BE2C (cell line): ENCODE measurements around the gene ACSS3.

Experiments
- DNase-seq: peaks from one replicate; pipeline ENCODE4 v3.0.0-alpha.2; 2020
- H3K27me3 ChIP-seq: fragments of 250-450 bp; sonication (Bioruptor Pico); 2 replicates; pipeline ENCODE4 v1.5.1; 2020; ENCODE audit warnings: mild to moderate bottlenecking
- H3K36me3 ChIP-seq: fragments of 250-450 bp; sonication (Bioruptor Pico); 2 replicates; pipeline ENCODE4 v1.5.1; 2020; ENCODE audit warnings: mild to moderate bottlenecking
- H3K4me1 ChIP-seq: fragments of 250-450 bp; sonication (Bioruptor Pico); 2 replicates; pipeline ENCODE4 v1.5.1; 2020
- H3K4me3 ChIP-seq: 2 replicates; pipeline ENCODE4 v1.5.1; 2011; ENCODE audit warnings: low read depth, low read length
- H3K9me3 ChIP-seq: fragments of 250-450 bp; sonication (Bioruptor Pico); 2 replicates; pipeline ENCODE4 v1.5.1; 2020
- CTCF ChIP-seq: IDR thresholded peaks from 2 replicates; pipeline ENCODE4 v1.5.1; 2012; ENCODE audit warnings: mild to moderate bottlenecking, low read depth, low read length

Gene ACSS3

DNA sequence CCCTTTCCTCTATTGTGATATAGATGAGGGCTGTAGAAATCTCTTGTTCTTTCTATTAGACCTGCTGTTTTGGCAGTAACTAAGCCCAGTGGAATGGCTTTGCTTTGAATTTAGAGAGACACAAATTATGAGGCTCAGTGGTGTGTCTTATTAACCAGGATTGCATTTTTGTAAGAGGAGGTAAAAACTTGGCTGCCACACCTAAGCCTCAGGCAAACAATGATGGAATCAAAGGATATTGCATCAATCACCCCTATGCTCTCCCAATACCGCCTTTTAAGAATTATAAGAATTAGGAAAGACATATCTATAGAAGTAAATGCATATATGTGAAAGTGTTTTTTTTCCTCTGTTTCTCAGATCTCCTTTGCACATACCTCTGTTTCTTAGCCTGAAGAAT, 63.3 kb downstream of the ACSS3 start:
- Histone ChIP-seq H3K27me3 (peaks cover 5% of the 10 kb centered on the region), H3K4me3 (no peak overlapping the region), H3K36me3 (no peaks in the 10 kb centered on the region), H3K9me3 (no peaks in the 10 kb centered on the region), H3K4me1 (no peaks in the 10 kb centered on the region)
- no peak for DNase-seq
- TF ChIP-seq CTCF, result no peak

DNA sequence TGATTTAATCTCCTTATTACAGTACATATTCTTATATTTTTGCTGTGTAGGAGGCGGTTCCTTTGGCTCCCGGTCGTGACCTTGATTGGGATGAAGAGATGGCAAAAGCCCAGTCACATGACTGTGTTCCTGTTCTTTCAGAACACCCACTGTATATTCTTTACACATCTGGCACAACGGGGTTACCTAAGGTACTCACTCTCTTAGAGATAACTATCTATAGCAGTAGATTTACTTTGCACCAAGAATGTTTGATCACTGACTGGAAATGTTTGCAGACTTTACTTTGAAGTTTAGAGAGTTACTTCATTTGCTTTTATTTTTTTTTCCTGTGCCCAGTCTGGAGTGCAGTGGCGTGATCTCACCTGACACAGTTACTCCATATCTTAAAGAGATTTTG, 65.2 kb downstream of the ACSS3 start:
- Histone ChIP-seq H3K4me3 (no peak overlapping the region), H3K27me3 (no peaks in the 10 kb centered on the region), H3K4me1 (no peaks in the 10 kb centered on the region), H3K9me3 (no peaks in the 10 kb centered on the region), H3K36me3 (no peaks in the 10 kb centered on the region)
- no peak for TF ChIP-seq CTCF
- DNase-seq, result no peak

DNA sequence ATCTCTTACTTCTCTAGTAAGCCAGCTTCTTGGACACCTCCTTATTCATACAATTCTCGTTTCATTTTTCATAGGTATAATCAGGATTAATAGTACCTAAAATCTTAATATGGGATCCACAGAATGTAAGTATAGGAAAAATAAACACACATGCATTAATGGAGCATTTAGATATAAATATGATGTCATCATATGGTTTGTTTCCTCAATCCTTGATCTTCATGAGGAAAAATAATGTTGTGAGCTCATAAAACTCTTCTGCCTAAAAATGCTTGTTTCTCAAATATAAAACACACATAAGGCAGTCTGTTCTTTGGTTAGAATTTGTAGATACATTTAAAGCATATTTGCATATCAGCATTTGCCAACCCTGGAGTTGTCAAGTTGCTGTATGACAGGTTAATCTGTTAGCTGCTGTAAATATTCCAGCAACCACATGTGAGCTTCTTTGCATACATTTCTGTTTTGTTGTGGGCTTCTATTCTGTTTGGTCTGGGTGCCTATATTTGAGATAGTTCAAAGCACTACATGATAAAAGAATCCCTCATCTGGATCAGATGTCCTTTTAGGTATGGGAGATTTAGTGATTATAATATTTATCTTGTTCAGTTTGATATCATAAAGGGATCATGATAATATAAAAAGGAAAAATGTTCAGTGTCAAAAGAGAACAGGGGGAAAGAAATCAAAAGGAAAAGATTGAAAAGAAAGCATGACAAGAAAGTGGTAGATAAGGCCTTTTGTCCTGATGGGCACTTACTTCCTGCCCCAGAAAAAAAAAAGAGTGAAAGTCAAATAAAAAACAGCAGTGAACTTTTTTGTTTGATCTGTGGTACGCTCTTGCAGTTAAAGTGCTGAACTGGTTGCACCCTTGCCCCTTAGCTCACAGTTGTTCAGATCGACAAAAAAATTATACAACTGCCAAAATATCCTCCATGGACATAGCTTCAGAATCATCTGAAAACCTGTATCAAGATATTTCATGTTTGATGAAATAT, 68.6 kb downstream of the ACSS3 start:
- TF ChIP-seq CTCF, result no peak
- no peaks in the 10 kb centered on the region; the same call in 1 of the 2 replicates for H3K27me3 ChIP-seq
- no peak overlapping the region for H3K4me3 ChIP-seq
- no peaks in the 10 kb centered on the region for H3K36me3 ChIP-seq
- no peaks in the 10 kb centered on the region for H3K9me3 ChIP-seq
- no peak for DNase-seq
- H3K4me1 ChIP-seq, result no peaks in the 10 kb centered on the region

DNA sequence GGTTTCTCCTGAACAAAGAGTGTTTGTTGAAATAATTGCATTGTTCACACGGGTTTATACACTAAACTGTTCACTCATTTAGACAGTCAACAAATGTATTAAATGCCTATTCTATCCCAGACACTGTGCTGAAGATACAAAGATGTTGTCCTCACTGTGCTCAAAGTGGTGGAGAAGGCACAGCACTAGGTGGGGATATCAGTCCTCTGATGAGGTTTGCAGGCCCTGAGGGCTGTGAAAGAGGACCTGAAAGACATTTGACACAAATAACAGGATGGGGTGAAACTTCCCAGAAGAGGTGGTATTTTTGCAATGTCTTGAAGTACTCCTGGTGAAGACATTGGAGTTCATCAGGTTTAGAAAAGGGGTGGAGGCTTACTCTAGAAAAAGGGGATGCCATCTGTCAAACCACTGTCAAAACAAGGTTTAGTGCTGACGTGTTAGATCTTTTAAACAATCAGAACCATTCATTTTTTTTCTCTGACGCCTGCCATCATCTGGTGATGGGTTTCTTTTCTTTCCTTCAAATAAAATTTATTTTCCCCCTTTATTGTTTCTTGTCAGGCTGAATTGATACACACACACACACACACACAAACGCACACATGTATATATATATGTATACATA, 69.5 kb downstream of the ACSS3 start:
- Histone ChIP-seq H3K4me3 (no peak overlapping the region), H3K9me3 (no peaks in the 10 kb centered on the region), H3K4me1 (no peaks in the 10 kb centered on the region), H3K27me3 (no peaks in the 10 kb centered on the region; the same call in 1 of the 2 replicates), H3K36me3 (no peaks in the 10 kb centered on the region)
- DNase-seq, result no peak
- no peak for TF ChIP-seq CTCF

GRCh38 chr12:81150382-81150781, 72.5 kb downstream of the ACSS3 start:
- Histone ChIP-seq H3K36me3 (no peaks in the 10 kb centered on the region), H3K4me3 (no peak overlapping the region), H3K9me3 (no peaks in the 10 kb centered on the region), H3K27me3 (no peaks in the 10 kb centered on the region; the same call in 1 of the 2 replicates), H3K4me1 (no peaks in the 10 kb centered on the region)
- no peak for DNase-seq
- TF ChIP-seq CTCF, result no peak

GRCh38 chr12:81159856-81160255, 82.0 kb downstream of the ACSS3 start:
- Histone ChIP-seq H3K9me3 (no peaks in the 10 kb centered on the region), H3K27me3 (no peaks in the 10 kb centered on the region; the same call in 1 of the 2 replicates), H3K4me1 (no peaks in the 10 kb centered on the region), H3K36me3 (no peaks in the 10 kb centered on the region), H3K4me3 (no peak overlapping the region)
- DNase-seq, result no peak
- TF ChIP-seq CTCF, result no peak
